Stimulated activated CD8-positive, alpha-beta memory T cell treated with anti-CD3 and anti-CD28 coated beads, Interleukin-15, amount 100 ng/mL, for 4 hours (primary cell): ENCODE measurements around the gene CREB1.
"Not testable (repeated sequence)": the region's sequence is repeated elsewhere in the genome, so short reads cannot be mapped to it uniquely, and the experiment has no call there.

ENCODE experiments used
- DNase-seq, 2 donors: peaks; one replicate each; pipeline ENCODE4 v3.0.0-alpha.2; 2020; ENCODE audit warnings: low read depth in 2 of 2

The CREB1 gene

DNA sequence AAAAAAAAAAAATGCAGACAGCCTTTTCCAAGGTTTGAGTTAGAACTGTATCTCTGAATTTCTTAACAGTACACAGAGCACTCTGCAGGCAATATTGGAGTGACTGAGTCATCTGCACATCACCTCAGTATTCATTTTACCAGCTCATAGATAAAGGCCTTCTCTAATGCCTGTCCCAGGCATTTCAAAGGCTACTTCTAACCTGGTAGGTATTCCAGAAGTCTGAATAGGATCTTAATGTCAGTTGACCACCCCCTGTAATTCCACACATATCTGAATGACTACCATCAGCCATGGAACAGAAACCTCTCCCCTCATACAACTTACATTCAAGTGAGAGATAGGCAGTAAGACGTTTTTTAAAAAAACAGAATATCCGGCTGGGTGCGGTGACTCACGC is 86.4 kb downstream of the CREB1 start:
- DNase-seq, result no peak

GRCh38 chr2:207617011-207617671 is 87.4 kb downstream of the CREB1 start:
- DNase-seq, result no peak

GRCh38 chr2:207619764-207620203 is 90.0 kb downstream of the CREB1 start:
- DNase-seq, result no peak

- no peak for DNase-seq
Observed at GRCh38 chr2:207621501-207622039, 91.8 kb downstream of the CREB1 start.

DNA sequence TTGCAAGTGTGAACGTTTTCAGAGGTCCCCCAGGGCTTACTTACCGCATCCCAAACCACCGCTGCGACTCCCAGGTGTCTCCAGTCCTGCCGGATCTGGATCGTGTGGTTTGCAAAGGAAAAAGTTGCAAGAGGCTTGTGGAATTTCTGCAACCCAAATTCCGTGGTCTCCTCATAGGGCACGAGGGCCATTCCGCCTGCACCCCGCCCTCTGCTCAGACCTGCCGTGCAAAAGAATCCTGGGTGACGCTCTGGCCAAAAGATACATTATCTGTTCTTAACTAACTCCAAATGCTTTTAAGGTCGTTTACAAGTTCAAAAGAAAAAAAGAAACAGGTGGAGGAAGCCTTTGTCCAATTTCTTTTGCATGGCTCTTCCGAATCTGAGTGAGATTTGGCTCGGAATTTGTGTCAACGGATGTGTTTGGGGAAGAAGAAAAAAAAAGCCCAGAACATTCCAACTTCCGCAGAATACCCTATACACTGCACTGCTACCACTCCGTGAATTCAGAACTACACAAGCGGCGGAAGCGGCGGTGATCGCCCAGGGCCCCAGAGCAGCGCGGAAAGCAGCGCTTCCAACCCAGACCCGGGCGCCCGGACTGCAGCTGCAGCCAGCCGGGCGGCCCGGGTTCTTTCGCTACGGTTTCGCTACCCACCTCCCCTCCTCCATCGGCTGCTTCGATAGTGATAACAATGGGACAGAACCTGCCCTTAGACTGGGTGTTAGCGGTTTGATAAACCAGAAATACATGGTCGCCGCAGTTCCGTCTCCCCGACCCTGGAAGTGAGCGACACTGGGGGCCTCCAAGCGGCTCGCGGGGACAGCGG is 94.6 kb downstream of the CREB1 start:
- DNase-seq, result peak; percentile 27 to 30

DNA sequence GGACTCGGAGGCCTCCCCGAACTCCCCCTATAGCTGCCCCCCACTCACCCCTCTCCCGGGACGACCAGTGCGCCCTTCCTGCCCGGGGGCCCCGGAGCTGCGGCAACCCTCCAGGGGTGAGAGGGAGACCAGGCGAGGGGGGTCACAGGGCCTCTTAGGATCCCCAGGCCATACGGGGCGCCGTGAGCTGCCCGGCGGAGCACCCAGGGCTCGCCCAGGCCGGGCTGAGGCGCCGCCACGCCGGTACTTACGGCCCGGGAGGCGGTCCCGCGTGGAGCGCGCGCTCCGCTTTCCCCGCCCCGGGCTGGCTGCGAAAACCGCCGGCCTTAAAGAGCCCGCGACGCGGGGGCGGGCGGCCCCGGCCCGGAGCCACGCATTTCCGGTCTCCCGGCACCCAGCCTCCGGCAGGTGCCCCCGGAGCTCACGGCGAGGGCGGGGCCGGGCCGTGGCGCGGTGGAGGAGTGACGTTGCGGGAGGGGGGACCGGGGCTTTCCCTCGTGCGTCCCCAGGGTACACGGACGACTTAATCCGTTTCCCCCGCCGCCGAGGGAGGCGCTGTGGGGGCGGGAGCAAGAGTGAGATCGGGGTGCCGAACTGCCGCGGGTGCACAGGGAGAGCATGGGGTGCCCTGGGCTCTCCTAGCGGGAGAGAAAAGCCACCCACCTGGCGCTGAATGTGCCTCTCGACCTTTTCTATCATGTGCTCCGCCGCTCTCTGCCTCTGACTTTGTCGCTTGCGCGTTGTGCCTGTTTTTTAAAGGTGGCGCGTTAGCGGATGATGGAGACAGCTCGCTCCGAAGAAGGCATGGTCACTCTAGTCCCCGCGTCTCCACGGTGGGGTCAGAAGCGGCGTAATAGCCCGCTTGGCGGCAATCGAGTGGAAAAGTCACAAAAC is 95.5 kb downstream of the CREB1 start, which contains the start of gene METTL21A:
METTL21A (minus strand) TSS at position 381 of the 894 bp plus-strand sequence. CDS start 1,019 bp downstream, outside the sequence.
- peak; percentile 94 to 97 for DNase-seq

- DNase-seq, result no peak
Observed at GRCh38 chr2:207629553-207629952, 99.8 kb downstream of the CREB1 start.

GRCh38 chr2:207630491-207630890 is 100.7 kb downstream of the CREB1 start:
- DNase-seq, result no peak

DNA sequence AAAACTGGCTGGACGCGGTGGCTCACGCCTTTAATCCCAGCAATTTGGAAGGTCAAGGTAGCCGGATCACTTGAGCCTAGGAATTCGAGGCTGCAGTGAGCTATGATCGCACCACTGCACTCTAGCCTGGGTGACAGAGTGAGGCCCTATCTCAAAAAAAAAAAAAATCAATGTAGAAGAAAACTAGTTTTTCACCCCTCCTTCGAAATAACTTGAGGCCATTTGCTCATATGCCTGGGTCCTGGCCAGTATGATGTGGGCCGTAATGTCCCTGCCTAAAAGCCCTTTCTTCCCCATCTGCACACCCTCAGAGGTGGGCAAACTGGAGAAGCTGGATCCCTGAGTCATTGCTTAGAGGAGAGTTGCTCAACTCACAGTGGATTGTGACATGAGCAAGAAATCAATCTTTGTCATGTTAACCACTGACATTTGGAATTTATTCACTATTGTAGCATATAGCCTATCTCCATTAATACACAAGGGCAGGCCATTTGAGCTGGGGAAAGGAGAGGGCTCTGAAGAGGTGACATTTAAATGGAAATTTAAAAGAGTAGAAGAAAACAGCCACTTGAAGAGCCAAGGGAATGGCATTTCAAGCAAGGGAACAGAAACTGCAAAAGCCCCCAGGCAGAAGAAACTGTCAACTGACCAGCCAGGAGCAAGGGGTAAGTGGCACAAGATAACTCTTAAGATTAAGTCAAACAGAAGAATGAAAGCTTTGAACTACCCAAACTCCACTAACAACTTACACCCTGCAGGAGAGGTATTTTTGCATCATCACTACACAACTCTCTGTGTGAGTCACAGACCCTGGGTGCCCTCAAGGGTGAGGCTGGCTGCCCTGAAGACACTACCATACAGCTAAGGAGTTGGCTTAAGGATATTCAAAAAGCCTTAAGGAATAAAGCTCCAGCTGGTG is 103.1 kb downstream of the CREB1 start:
- no peak for DNase-seq

DNA sequence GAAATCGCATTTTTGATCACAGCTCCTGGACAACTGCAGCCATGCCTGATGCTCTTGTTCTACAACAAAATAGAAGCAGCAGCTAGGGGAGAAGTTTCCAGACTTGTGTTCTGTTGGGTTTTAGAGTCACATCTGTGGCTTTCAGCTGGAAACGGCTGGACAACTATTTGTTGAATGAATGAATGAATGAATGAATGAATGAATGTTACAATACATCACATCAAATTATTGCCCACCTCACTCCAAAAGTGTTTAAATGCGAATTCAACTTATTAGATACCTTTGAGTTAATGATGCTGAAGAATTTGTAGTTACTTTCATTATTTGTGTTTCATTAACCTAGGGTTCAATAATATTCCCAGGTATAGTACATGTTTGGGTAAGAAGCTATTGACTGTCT is 103.9 kb downstream of the CREB1 start:
- no peak for DNase-seq

DNA sequence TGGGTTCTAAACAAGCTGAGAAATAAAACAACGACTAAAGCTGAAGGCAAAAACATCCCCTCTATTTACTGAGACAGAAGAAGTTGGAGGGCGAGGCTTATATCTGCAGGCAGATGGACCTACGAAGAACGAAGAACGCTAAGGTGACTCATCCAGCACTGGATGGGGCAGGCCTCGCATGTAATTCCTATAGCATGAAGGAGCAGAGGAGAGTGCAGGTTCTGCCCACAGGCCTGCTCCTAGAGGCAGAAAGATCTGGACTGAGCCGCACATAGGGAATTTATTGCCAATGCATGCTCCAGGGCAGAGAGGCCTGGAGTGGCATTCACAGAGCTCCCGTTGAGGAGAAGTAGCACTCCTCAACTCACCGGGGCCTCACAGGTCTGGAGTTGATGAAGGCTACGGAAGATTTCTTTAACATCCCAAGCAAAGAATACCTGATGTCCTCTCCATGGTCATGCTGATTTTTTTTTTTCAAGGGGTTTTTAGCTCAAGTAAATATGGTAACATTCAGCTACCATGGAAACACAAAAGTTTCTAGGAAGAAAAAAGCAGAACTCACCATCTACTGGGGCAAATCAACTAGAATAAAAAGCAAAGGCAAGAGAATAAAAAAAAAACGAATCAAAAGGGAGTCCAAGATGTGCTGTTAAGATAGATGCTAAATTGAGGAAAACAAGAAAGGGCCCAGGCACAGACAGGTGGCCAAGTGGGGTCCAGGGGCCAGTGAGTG is 105.9 kb downstream of the CREB1 start:
- no peak for DNase-seq

DNA sequence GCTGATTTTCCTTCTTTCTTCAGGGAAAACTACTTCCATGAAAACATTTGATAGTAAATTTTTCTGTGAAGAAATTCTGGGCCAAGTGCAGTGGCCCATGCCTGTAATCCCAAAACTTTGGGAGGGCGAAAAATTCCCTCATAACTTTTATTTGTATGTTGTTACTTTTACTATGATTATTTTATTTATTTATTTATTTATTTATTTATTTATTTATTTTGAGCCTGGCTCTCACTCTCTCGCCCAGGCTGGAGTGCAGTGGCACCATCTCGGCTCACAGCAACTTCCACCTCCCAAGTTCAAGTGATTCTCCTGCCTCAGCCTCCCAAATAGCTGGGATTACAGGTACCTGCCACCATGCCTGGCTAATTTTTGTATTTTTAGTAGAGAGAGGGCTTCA is 109.5 kb downstream of the CREB1 start:
- not testable (repeated sequence) for DNase-seq

GRCh38 chr2:207640160-207640559 is 110.4 kb downstream of the CREB1 start:
- no peak for DNase-seq

DNA sequence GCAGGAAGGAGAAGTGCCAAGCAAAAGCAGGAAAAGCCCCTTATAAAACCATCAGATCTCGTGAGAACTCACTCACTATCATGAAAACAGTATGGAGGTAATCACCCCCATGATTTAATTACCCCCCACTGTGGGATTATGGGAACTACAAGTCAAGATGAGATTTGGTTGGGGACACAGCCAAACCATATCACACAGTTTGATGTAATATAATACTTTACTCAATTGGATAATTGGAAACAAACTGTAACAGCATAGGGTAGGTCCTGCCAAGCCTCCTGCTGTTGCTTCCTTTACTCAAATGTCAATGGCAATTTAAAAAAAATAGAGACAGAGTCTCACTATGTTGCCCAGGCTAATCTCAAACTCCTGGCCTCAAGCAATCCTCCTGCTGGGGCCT is 110.9 kb downstream of the CREB1 start:
- DNase-seq, result no peak

DNA sequence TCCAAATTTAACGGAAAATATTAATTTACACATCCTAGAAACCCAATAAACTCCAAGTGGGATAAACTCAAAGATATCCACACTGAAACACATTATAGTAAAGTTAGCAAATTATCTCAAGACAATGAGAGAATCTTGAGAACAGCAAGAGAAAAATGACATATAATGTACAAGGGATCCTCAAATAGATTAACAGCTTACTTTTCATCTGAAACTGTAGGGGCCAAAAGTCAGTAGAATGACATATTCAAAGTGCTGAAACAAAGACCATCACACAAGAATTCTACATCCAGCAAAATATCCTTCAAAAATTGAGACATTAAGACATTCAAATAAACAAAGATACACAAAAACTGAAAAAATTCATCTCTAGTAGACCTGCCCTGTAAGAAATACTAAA is 114.1 kb downstream of the CREB1 start:
- no peak for DNase-seq

DNA sequence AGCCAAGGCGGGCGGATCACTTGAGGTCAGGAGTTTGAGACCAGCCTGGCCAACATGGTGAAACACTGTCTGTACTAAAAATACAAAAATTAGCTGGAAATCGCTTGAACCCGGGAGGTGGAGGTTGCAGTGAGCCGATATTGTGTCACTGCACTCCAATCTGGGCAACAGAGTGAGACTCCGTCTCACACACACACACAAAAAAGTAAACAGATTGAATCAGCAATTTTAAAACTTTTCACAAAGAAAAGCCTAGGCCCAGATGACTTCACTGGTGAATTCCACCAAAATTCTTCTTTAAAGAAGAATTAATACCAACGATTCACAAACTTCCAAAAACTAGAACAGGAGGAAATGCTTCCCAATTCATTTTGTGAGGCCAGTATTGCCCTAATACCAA is 116.8 kb downstream of the CREB1 start:
- not testable (repeated sequence) for DNase-seq
